ENCODE results near the gene TTPAL. TPM values are rescaled to one million over a fixed set of nuclear protein-coding genes. Genes with fewer than 3 reads are reported as not detected.

TTPAL gene
- total RNA-seq, 4 donors from 2014 or later: 27.1 to 36.8 (median 31.7) TPM

Other genes with a start within 250 kb of the TTPAL start
- gene GDAP1L1, start 228.6 kb upstream of the TTPAL start, total RNA-seq: under 1 TPM in 1 of 4 donors, not detected in 3; 0.91 TPM
- 10 to 100 TPM in 1 of 4 donors, 1 to 10 TPM in 3; 7.6 to 13.0 (median 9.5) TPM for gene FITM2, start 164.7 kb upstream of the TTPAL start, total RNA-seq
- not detected for gene R3HDML, start 138.8 kb upstream of the TTPAL start, total RNA-seq
- not detected for gene HNF4A, start 120.2 kb upstream of the TTPAL start, total RNA-seq
- 100 to 1,000 TPM; 102 to 142 (median 124) TPM for gene SERINC3, start 46.2 kb downstream of the TTPAL start, total RNA-seq
- gene PKIG, start 106.7 kb downstream of the TTPAL start, total RNA-seq: 10 to 100 TPM; 21.5 to 42.6 (median 28.2) TPM
- gene ADA, start 175.8 kb downstream of the TTPAL start, total RNA-seq: 10 to 100 TPM in 1 of 4 donors, 1 to 10 TPM in 3; 4.3 to 14.8 (median 6.5) TPM
- gene CCN5, start 239.5 kb downstream of the TTPAL start, total RNA-seq: 100 to 1,000 TPM in 2 of 4 donors, 10 to 100 TPM in 2; 50.8 to 481 (median 81.3) TPM